ENCODE results near the gene PPP1R36. TPM values are rescaled to one million over a fixed set of nuclear protein-coding genes. Genes with fewer than 3 reads are reported as not detected.
"Not testable (repeated sequence)": the region's sequence is repeated elsewhere in the genome, so short reads cannot be mapped to it uniquely, and the experiment has no call there.

PPP1R36 gene, protein sequence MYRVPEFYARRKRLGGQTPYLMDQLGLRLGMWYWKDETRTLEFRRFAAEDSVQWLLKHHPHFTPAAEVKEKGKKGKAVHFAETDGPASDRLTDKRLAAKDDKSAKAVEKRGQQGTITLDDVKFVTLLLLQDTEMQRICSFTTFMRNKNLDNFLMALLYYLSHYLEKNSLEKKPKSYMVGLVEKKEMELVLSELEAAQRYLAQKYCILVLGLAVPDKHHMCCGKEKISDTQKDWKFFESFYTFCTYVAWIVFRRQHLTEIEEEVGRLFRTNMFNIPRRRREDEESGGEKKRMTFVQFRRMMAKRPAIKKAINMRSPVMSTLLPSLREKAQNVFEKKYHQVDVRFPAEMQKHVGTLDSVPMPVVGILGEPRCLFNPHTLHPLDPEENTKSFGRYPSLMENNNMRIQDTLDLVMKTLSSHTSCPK
- 0.89 TPM for total RNA-seq

- DNase-seq = no peak
Measured at GRCh38 chr14:64549791-64550620, at the start of gene PPP1R36. Gene PPP1R36 (plus strand): TSS chr14:64549961. CDS start chr14:64549998, 37 bp downstream.

GRCh38 chr14:64500088-64500487 is 49.7 kb upstream of the PPP1R36 start:
- no peak for DNase-seq

DNA sequence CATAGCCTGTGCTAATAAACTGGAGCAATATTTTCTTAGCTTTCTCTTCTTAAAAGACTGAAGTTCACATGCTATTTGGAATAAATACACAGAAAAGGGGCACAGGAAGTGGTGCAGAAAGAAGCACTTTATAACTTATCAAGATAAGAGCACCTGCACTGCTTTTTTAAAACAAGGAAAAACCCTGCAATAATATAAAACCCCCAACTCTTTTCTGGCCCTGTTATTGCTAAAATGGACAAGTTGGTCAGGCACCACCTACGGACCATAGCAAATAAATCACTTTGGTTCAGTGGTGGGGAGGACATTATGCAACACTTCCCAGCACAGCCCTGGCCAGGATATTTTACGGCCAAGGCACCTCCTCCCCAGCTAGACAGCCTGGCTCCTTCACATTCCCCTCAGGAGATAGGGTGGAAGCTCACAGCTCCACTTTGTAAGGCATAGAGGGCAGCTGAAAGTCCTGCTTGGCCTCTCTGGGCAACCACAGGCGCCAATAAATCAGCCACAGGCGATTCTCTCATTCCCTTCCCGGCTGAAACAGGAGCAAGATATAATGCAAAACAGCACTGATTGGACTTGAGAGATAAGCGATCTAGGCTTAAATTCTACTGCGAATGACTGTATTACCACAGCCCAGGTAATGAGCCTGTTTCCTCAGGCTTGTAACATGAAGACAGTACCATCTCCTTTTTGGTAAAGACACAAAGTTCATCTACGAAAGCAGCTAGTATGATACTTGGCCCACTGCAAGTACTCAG is 48.2 kb upstream of the PPP1R36 start:
- DNase-seq = no peak

DNA sequence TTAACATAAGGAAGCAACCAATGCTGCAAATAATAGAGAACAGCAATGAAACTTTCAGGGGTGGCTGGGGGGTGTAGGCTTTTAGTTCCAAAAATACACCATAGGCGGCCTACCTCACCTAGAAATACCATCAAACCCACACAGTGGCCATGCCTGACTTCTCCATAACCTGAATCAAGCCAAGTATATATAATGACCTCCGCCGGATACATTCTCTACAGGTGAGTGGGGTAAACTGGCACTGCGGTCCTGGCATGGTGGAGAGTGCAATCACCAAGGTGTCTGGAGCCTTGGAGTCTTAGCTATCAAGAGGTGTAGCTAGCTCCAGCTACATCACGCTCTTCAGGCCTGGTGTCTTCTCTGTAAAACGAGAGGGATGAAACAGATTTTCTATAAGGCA is 47.3 kb upstream of the PPP1R36 start:
- DNase-seq = no peak

GRCh38 chr14:64502887-64503433 is 46.8 kb upstream of the PPP1R36 start:
- peak; percentile 59 for DNase-seq

GRCh38 chr14:64503434-64504309 is 46.1 kb upstream of the PPP1R36 start, which contains the start of gene ZBTB25:
Gene ZBTB25 (minus strand): TSS chr14:64503838. CDS start chr14:64490533, 13,305 bp downstream.
- DNase-seq = peak; percentile 94

DNA sequence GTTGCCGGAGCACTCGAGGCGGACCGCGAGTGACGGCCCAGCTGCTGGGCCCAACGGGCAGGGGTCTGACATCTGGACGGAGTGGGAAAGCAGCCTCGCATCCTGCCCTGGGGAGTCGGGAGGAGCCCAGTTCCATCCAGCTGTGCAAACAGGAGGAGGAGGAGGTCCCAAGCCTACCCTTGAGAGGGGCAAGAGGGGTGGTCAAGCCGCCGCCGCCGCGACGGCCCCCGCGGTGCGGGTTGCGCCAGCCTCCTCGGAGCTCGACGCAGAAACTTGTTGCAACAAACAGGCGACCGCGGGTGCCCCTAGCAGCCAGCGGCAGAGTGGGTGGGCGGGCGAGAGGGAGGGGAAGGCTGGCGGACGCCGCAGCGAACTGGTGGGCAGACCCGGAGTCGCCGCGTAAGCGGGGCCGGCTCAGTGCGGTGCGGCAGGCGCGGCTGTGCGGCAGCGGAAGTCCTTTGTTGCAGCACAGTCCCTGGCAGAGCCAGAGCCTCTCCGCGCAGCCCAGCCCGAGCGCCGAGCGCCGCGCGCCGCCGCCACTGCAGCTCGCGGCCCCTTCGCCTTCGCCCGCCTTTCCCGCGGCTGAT is 45.4 kb upstream of the PPP1R36 start, which contains the start of gene ZBTB1:
Gene ZBTB1, plus strand, starts transcription at position 461 of the 587 bp plus-strand sequence. CDS start 16,735 bp downstream, outside the sequence.
- peak; percentile 82 for DNase-seq

DNA sequence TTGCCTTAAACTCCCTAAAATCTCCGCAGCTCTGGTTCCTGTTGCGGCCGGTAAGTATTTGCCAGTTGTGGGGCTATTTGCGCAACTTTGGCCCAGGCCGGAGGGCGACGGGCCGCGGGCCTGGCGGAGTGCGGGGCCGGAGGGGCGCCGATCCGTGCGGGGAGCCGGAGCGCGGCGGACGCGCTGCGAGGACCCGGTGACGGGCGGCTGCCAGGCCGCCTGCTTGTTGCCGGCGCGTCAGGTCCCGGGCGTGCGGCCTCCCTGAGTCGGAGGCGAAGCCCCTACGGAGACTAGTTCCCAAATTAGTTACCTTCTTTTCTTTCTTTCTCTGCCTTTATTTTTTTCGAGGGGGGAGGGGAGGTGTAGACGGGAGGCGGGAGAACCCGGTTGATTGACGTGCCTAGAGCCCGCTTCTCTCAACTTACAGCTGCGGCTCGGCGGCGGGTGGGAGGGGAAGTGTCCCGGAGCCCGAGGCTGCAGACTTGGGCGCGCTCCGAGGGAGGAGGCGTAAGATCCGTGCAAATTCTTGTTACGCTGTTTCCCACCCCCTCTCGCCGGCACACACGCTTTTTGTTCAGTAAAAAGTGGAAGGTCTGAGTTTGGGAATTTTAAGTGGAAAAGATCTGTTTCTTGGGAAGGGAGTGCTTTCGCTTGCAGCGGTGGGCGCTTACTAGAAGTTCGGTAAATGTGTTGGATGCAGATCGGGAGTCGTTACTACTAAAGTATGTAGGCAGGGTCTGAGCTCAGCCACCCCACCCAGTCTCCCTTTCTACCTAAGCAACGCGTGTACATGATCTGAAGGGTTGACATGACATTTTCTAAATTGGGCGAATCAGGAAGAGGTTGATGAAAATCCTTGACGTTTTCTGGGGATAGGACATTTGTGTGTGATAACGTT is 44.6 kb upstream of the PPP1R36 start:
- DNase-seq = peak; percentile 92

DNA sequence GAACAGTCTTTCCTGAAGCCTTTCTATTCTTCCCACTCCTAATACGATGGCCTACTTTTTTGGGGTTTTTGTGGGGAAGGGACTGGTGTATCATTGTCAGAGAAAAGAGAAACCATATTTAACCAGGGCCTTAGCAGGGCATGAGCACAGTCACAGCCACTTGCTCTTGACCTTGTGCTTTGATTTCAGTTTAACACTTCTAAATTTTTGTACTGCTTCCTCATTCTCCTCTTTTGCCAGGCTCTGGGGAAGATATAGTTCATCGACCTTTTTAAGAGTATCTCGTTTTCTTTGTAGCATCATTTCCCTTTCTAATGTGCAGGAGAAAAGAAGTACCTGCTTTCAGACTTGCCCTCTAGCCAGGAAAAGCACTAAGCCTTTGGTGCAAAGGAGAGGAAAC is 43.0 kb upstream of the PPP1R36 start:
- DNase-seq = no peak

GRCh38 chr14:64507376-64508156 is 42.2 kb upstream of the PPP1R36 start:
- DNase-seq = no peak

- no peak for DNase-seq
Measured at GRCh38 chr14:64508215-64508776, 41.5 kb upstream of the PPP1R36 start.

GRCh38 chr14:64509036-64509435 is 40.7 kb upstream of the PPP1R36 start:
- no peak for DNase-seq

- peak; percentile 55 for DNase-seq
Measured at GRCh38 chr14:64510825-64511671, 38.7 kb upstream of the PPP1R36 start.

GRCh38 chr14:64513271-64513670 is 36.5 kb upstream of the PPP1R36 start:
- DNase-seq = no peak

DNA sequence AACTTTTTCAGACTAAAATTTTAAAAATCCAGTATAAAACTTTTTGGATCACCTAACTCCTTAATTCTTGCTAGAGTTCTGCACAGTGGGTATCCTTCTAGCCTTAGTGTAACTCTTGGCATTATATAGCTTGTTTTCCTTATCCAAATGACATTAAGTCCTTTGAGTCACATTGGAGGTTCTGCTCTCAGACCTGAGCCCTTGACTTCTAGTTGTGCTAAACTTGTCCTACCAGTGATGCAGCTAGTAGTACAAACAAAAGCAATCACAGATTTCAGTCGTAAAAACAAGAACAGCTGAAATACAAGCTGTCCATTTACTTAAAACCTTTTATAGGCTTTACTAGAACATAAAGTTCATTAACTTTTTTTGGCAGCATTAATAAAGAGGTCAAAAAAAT is 34.7 kb upstream of the PPP1R36 start:
- no peak for DNase-seq

GRCh38 chr14:64516969-64517368 is 32.8 kb upstream of the PPP1R36 start:
- no peak for DNase-seq

GRCh38 chr14:64517667-64518066 is 32.1 kb upstream of the PPP1R36 start:
- DNase-seq = not testable (repeated sequence)
